ENCODE measurements around the gene HSD17B2. TPM values are rescaled to one million over a fixed set of nuclear protein-coding genes. Genes with fewer than 3 reads are reported as not detected.

HSD17B2 gene
- total RNA-seq, 1 donor, result not detected

DNA sequence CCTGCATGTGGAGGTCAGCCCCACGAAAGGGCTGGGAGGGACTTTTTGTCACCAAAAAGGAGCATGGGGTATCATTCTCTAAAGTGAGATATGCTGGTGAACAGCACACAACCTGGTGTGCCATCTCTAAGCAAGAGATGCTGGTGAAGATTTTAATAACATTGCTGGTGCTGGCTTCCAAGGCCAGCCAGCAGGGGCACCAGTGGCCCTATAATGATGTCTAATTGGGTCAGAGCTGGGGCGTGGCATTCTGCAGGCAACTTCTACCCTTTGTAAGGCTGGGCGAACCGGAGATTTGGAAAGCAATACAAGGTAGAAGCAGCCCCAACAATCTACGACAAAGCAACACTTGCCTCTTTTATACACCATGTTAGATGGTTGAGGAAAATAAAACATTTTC is 40.6 kb upstream of the HSD17B2 start:
- no peaks in the 10 kb centered on the region for H4K20me1 ChIP-seq (ENCODE audit: insufficient read depth, low read length)
- H3K27me3 ChIP-seq (ENCODE audit: insufficient read depth, low read length), result no peaks in the 10 kb centered on the region
- H2AFZ ChIP-seq (ENCODE audit: low read length), result no peak overlapping the region
- DNase-seq (ENCODE audit: insufficient read length, low spot score, missing footprints), result no peak
- H3K9me3 ChIP-seq (ENCODE audit: low read depth, low read length), result no peaks in the 10 kb centered on the region
- H3K36me3 ChIP-seq (ENCODE audit: insufficient read depth, low read length), result no peaks in the 10 kb centered on the region
- H3K27ac ChIP-seq (ENCODE audit: low read depth, low read length), result no peak overlapping the region
- TF ChIP-seq, protein P1, sequence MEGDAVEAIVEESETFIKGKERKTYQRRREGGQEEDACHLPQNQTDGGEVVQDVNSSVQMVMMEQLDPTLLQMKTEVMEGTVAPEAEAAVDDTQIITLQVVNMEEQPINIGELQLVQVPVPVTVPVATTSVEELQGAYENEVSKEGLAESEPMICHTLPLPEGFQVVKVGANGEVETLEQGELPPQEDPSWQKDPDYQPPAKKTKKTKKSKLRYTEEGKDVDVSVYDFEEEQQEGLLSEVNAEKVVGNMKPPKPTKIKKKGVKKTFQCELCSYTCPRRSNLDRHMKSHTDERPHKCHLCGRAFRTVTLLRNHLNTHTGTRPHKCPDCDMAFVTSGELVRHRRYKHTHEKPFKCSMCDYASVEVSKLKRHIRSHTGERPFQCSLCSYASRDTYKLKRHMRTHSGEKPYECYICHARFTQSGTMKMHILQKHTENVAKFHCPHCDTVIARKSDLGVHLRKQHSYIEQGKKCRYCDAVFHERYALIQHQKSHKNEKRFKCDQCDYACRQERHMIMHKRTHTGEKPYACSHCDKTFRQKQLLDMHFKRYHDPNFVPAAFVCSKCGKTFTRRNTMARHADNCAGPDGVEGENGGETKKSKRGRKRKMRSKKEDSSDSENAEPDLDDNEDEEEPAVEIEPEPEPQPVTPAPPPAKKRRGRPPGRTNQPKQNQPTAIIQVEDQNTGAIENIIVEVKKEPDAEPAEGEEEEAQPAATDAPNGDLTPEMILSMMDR (IDR thresholded peaks at IDR 0.05; ENCODE audit: extremely low read depth, low read depth, low read length), result peak; percentile 31
- peaks cover 17% of the 10 kb centered on the region for H3K4me1 ChIP-seq (ENCODE audit: insufficient read depth, low read length)
- H3K4me3 ChIP-seq (ENCODE audit: insufficient read depth, low read length), result no peak overlapping the region
- no peak overlapping the region for H3K4me2 ChIP-seq (ENCODE audit: insufficient read depth, low read length)
- H3K79me2 ChIP-seq (ENCODE audit: insufficient read depth, low read length), result no peaks in the 10 kb centered on the region

DNA sequence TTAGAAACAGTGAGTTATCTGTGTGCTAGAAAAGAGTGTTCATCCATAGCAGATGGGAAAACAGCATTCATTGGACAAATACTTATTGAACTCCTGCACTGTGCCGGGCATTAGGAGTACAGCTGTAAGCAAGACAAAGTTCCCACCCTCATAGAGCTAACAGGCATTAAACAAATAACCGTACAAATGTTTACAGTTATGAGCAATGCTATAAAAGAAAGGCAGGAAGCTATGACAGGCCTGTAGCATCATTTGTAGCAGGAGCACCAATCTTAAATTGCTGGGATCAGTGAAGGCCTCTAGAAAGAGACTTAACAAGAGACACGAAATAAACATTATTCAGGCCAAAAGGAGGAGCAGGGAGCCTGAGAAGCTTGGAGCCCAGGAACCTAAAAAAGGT is 39.4 kb upstream of the HSD17B2 start:
- TF ChIP-seq, protein P1 (IDR thresholded peaks at IDR 0.05; ENCODE audit: extremely low read depth, low read depth, low read length), result no peak
- no peak for DNase-seq (ENCODE audit: insufficient read length, low spot score, missing footprints)

DNA sequence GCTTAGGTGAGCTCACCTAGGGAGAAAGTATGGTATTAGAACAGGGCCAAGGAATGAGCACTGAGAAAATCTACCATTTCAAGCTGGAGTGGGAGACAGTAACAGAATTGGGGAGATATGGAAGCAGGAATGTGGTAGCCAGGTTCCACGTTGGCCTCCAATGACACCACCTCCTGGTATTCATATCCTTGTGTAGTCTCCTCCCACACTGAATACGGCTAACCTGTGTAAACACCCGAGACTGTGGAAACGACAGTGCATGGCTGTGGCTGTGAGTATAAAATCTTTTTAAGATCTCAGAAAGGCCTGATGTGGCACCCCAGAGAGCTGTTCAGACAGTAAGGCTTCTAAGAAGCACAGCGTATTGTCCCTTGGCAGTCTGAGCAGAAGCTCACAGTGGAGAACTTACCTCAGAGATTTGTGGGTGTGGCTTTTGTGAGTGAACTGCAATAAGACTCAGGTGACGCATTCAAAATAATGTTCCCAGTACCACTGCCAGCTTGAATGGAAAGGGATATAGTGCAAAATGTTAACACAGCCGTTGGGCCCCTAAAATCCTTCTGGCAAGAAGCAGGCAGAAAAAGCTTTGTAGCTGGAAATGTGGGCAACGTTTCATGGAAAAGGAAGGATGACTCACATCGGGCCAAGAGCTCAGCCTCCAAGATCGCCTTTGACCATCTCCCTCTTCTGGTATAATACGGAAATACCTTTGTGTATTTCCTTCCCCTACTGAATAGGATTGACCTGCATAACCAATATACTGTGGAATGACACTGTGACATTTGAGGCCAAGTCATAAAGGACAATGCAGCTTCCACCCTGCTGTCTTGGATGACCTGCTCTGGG is 38.2 kb upstream of the HSD17B2 start:
- peak overlapping the region; percentile 68 for H3K4me2 ChIP-seq (ENCODE audit: insufficient read depth, low read length)
- H3K27me3 ChIP-seq (ENCODE audit: insufficient read depth, low read length), result no peaks in the 10 kb centered on the region
- no peaks in the 10 kb centered on the region for H4K20me1 ChIP-seq (ENCODE audit: insufficient read depth, low read length)
- H3K79me2 ChIP-seq (ENCODE audit: insufficient read depth, low read length), result no peaks in the 10 kb centered on the region
- peaks cover 17% of the 10 kb centered on the region for H3K4me1 ChIP-seq (ENCODE audit: insufficient read depth, low read length)
- DNase-seq (ENCODE audit: insufficient read length, low spot score, missing footprints), result peak; percentile 87
- H3K9me3 ChIP-seq (ENCODE audit: low read depth, low read length), result no peaks in the 10 kb centered on the region
- H3K4me3 ChIP-seq (ENCODE audit: insufficient read depth, low read length), result no peak overlapping the region
- H2AFZ ChIP-seq (ENCODE audit: low read length), result peak overlapping the region; percentile 63
- TF ChIP-seq, protein P1 (IDR thresholded peaks at IDR 0.05; ENCODE audit: extremely low read depth, low read depth, low read length), result peak; percentile 53
- peak overlapping the region; percentile 55 for H3K27ac ChIP-seq (ENCODE audit: low read depth, low read length)
- H3K36me3 ChIP-seq (ENCODE audit: insufficient read depth, low read length), result no peaks in the 10 kb centered on the region

More for the DNA sequence above, 39.4 kb upstream of the HSD17B2 start:
- Histone ChIP-seq H3K27ac (ENCODE audit: low read depth, low read length) (no peak overlapping the region), H3K4me2 (ENCODE audit: insufficient read depth, low read length) (no peak overlapping the region), H4K20me1 (ENCODE audit: insufficient read depth, low read length) (no peaks in the 10 kb centered on the region), H3K79me2 (ENCODE audit: insufficient read depth, low read length) (no peaks in the 10 kb centered on the region), H3K36me3 (ENCODE audit: insufficient read depth, low read length) (no peaks in the 10 kb centered on the region), H2AFZ (ENCODE audit: low read length) (no peak overlapping the region), H3K4me1 (ENCODE audit: insufficient read depth, low read length) (peaks cover 17% of the 10 kb centered on the region), H3K27me3 (ENCODE audit: insufficient read depth, low read length) (no peaks in the 10 kb centered on the region), H3K9me3 (ENCODE audit: low read depth, low read length) (no peaks in the 10 kb centered on the region), H3K4me3 (ENCODE audit: insufficient read depth, low read length) (no peak overlapping the region)

DNA sequence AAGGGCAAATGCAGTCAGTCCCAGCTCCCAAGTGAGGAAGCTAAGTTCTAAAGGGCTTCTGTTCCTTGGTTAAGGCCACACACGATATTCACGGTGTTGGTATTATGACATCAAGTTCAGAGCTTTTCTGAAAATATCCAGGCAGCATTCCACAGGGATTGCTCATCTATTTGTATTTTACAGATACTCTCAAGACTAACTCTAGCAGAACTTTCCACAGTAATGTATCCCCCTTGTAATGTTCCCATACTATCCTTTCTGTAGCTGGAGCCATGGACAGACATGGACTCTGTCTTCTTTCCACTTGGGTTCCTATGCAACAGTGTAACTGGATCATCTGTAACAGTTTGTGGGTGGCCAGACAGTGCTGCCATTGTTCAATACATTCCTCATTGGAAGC is 37.3 kb upstream of the HSD17B2 start:
- H3K27ac ChIP-seq (ENCODE audit: low read depth, low read length), result peak overlapping the region; percentile 55
- no peaks in the 10 kb centered on the region for H3K79me2 ChIP-seq (ENCODE audit: insufficient read depth, low read length)
- no peaks in the 10 kb centered on the region for H4K20me1 ChIP-seq (ENCODE audit: insufficient read depth, low read length)
- no peak overlapping the region for H3K4me3 ChIP-seq (ENCODE audit: insufficient read depth, low read length)
- no peaks in the 10 kb centered on the region for H3K36me3 ChIP-seq (ENCODE audit: insufficient read depth, low read length)
- no peak overlapping the region for H2AFZ ChIP-seq (ENCODE audit: low read length)
- no peaks in the 10 kb centered on the region for H3K9me3 ChIP-seq (ENCODE audit: low read depth, low read length)
- TF ChIP-seq, protein P1 (IDR thresholded peaks at IDR 0.05; ENCODE audit: extremely low read depth, low read depth, low read length), result no peak
- peaks cover 17% of the 10 kb centered on the region for H3K4me1 ChIP-seq (ENCODE audit: insufficient read depth, low read length)
- H3K4me2 ChIP-seq (ENCODE audit: insufficient read depth, low read length), result peak overlapping the region; percentile 68
- no peak for DNase-seq (ENCODE audit: insufficient read length, low spot score, missing footprints)
- H3K27me3 ChIP-seq (ENCODE audit: insufficient read depth, low read length), result no peaks in the 10 kb centered on the region
